LNCaP clone FGC (cell line): ENCODE results near the gene TRAPPC5.
A peak's percentile ranks its signal among the peaks of the same experiment; 100 is the strongest.

Experiments
- DNase-seq: peaks from one replicate; pipeline ENCODE4 v3.0.0-alpha.2; 2011; ENCODE audit warnings: low read depth
- H3K4me3 ChIP-seq: 2 replicates; pipeline ENCODE4 v1.5.1; 2011; ENCODE audit warnings: mild to moderate bottlenecking, low read depth, low read length, control low read depth
- TF ChIP-seq, protein P1 (sequence below): IDR thresholded peaks from 2 replicates; pipeline ENCODE4 v1.5.1; 2012; ENCODE audit warnings: mild to moderate bottlenecking; ENCODE audit not compliant: control insufficient read depth, insufficient read depth; ENCODE audit errors: extremely low read depth

TRAPPC5 gene

DNA sequence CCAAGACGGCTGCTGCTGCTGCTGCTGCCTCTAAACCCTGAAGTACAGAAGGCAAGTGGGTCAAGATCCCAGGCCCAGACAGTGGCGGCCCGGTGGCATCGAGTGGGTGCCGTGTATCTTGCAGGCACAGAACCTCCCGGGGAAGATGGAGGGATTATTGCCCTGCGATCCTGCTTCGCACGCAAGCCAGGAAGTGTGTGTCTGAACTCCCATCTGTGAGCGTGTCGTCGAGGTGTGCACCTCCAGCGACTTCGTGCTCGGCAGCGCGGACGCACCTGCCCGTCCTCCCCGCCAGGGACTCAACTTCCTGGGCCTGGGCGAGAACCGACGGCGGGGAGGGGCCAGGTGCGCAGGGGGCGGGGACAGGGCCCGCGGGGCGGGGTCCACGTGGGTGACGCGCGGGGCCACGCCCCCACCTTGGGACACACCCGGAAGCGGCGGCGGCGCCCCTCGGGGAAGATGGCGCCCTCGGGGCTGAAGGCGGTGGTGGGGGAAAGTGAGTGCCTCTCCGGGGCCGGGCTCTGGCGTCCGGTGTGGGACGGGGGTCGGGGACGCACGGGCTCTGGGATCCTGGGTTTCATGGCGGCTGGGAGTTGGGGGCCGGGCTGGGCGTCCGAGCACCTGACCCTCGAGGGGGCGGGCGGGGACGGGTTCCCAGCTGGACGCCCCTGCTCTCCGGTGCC lies 43.8 kb upstream of the TRAPPC5 start, which contains the start of gene STXBP2:
STXBP2 (plus strand) TSS at position 420 of the 683 bp plus-strand sequence; CDS start at position 460, 40 bp downstream.
- peak; percentile 35 for DNase-seq
- H3K4me3 ChIP-seq: peak within 1 kb of the TSS; percentile 94
- TF ChIP-seq, protein P1, sequence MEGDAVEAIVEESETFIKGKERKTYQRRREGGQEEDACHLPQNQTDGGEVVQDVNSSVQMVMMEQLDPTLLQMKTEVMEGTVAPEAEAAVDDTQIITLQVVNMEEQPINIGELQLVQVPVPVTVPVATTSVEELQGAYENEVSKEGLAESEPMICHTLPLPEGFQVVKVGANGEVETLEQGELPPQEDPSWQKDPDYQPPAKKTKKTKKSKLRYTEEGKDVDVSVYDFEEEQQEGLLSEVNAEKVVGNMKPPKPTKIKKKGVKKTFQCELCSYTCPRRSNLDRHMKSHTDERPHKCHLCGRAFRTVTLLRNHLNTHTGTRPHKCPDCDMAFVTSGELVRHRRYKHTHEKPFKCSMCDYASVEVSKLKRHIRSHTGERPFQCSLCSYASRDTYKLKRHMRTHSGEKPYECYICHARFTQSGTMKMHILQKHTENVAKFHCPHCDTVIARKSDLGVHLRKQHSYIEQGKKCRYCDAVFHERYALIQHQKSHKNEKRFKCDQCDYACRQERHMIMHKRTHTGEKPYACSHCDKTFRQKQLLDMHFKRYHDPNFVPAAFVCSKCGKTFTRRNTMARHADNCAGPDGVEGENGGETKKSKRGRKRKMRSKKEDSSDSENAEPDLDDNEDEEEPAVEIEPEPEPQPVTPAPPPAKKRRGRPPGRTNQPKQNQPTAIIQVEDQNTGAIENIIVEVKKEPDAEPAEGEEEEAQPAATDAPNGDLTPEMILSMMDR: no peak

DNA sequence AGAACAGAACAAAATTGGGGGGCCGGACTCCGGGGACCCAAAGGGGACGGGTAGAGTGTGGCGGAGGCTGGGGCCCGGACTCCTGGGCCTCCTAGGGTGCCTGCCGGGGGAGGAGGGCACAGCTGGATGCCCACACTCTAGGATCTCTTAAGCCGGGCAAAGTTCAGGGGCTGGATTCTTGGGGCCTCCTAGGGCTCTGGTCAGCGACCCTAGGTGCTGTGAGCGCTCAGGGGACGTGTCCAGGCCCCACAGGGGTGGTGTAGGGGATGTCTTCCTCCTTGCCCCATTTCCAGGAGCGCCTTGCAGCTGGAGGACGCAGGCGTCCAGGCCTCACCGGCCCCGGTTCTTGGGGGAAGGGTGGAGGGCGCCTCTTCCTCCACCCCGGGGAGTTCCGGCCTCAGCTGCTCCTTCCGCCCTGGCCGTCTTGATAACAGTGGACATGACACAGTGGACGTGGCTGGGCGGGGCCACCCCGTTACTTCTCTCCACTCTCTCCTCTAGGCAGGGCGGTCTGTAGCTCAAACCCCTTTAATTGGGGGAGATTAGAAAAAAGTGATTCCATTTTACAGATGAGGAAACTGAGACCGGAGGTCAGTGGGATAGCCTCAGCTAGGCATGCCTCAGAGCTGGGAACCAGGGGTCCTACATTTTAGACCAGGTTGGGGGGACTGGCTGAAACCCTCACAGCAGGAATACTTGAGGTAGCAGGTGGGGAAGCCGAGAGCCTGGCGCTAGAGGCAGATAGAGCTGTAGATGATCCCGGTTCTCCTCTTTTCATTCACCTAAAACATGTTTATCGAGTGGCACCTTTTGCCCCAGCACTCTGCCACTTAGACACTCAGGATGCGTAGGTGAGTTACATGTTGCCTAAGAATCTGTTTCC lies 43.0 kb upstream of the TRAPPC5 start:
- DNase-seq: no peak
- H3K4me3 ChIP-seq: peak overlapping the region; percentile 94
- TF ChIP-seq, protein P1: no peak

DNA sequence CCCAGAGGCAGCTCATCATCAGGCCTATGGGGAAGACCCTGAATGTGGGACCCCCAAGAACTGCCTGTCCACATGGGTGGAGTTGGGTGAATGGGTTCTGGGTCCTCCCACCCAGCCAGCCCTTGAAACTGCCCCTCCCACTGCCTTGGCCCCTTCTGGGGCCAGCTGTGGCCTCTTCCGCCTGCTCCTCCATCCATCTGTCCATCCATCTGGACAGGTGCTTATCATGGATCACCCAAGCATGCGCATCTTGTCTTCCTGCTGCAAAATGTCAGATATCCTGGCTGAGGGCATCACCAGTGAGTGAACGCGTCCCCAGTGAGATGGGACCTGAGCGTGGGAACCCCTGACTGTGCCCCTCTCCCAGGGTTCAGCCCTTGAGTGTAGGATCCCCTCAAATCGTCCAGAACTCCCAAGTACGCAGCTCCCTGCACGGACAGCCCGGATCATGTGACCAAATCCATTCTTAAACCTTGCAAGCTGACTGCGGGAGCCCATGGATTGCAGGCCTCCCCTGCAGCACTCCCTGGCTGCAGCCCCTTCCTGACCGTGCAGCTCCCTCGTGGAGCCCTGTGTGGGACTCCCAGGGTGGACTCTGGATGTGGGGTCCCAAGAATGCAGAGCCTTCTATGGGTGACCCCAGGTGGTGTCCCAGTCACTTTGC lies 41.7 kb upstream of the TRAPPC5 start:
- no peak for DNase-seq
- H3K4me3 ChIP-seq: no peak overlapping the region

DNA sequence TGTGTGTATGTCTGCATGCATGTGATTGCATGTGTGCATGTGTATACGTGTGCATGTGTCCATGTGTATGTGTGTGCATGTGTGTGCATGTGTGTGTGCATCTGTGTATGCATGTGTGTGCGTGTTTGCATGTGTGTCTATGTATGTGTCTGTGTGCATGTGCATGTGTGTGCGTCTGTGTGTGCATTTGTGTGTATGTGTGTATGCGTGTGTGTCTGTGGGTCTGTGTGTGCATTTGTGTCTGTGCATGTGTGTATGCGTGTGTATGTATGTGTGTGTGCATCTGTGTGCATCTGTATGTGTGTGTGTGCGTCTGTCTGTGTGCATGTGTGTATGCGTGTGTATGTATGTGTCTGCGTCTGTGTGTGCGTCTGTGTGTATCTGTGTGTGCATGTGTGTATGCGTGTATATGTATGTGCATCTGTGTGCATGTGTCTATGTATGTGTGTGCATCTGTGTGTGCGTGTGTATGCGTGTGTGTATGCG lies 40.7 kb upstream of the TRAPPC5 start:
- no peak for DNase-seq
- TF ChIP-seq, protein P1: no peak
- no peak overlapping the region for H3K4me3 ChIP-seq

More for the DNA sequence above, 41.7 kb upstream of the TRAPPC5 start:
- TF ChIP-seq, protein P1: no peak

DNA sequence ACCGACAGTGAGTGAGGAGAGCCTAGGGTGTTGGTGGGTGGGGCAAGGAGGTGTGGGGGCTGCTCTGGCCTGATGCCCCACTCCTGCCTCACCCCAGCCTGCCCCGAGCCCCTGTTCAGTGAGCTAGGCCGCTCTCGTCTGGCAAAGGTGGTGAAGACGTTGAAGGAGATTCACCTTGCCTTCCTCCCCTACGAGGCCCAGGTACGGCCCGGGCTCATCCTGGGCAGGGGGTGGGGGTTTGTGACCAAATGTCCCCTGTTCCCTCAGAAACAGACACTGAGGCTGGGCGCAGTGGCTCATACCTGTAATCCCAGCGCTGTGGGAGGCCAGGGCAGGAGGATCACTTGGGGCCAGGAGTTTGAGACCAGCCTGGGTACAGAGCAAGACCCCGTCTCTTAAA lies 39.8 kb upstream of the TRAPPC5 start:
- H3K4me3 ChIP-seq: no peak overlapping the region
- TF ChIP-seq, protein P1: no peak
- DNase-seq: no peak
